NCI-H2107 (cell line): ENCODE measurements around the gene CDK10.
"Not testable (repeated sequence)": the region's sequence is repeated elsewhere in the genome, so short reads cannot be mapped to it uniquely, and the experiment has no call there.

Experiments
- DNase-seq: peaks from one replicate; lab custom pipeline; 2025; lab: John Stamatoyannopoulos, UW

CDK10 gene

GRCh38 chr16:89695875-89696669 lies 9.6 kb downstream of the CDK10 start:
- DNase-seq, result no peak

DNA sequence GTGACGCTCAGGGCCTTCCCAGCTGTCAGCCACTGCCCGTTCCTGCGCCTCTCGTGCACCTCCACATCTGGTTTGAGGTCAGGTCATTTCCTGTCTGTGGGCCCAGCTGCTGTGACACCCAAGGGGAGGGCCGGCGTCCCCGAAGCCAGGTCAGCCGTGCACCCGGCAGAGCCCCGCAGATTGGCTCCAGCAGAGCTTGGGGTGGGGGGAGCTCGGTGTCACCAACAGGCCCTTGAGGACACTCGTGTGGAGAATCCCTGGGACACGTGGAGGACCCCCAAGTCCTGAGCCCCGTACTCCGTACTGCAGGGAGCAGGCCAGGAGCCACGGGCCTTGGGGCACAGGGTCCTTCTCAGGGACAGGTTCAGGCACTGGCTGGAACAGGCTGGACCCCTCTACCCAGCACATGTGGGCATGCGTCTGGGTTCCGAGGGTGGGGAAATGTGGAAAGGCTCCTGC lies 10.2 kb downstream of the CDK10 start:
- no peak for DNase-seq

- peak; percentile 28 for DNase-seq
Observed at GRCh38 chr16:89697161-89697615, 10.7 kb downstream of the CDK10 start.

GRCh38 chr16:89697616-89698331 lies 11.3 kb downstream of the CDK10 start:
- no peak for DNase-seq

DNA sequence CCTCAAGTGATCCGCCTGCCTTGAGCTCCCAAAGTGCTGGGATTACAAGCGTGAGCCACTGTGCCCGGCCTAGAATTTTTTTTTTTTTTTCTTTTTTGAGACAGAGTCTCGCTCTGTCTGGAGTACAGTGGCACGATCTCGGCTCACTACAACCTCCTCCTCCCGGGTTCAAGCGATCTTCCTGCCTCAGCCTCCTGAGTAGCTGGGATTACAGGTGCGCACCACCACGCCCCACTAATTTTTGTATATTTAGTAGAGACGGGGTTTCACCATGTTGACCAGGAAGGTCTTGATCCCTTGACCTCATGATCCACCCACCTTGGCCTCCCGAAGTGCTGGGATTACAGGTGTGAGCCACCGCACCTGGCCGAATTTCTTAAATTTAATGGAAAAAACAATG lies 12.2 kb downstream of the CDK10 start:
- not testable (repeated sequence) for DNase-seq

GRCh38 chr16:89699629-89700099 lies 13.2 kb downstream of the CDK10 start:
- not testable (repeated sequence) for DNase-seq

- peak; percentile 99 for DNase-seq
Observed at GRCh38 chr16:89700100-89700648, 13.7 kb downstream of the CDK10 start.

DNA sequence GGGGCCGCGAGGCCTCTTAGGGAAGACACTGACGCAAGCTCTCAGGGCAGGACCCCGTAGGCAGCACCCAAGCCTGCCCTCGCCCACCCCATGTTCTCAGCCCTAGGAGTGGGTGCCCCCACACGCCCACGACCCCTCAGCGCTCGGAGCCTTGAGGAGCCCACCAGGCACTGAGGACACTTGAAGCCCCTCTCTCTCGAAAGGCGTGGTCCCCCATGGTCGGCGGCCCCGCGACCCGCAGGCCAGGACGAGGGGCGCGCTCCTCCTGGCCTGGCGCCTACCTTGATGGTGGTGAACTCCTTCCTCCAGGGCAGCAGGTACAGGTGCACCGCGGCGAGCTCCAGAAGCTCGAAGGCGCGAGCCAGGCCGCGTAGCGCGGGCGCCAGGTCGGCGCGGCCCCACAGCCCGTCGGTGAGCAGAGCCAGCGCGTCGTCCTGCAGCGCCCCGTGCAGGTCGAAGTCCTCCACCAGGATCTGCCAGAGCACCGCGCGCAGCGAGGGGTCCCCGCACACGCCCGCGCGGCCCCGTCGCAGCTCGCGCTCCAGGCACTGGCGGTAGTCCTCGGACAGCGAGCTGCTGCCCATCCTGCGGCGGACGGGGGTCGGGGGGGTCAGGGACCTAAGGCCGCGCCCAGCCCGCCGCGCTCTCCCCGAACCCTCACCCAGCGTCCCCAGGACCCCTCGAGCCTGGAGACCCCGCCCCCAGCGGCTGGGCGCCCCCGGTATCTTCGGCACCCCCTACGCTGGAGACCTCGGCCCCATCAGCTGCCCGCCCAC lies 14.3 kb downstream of the CDK10 start:
- no peak for DNase-seq

DNA sequence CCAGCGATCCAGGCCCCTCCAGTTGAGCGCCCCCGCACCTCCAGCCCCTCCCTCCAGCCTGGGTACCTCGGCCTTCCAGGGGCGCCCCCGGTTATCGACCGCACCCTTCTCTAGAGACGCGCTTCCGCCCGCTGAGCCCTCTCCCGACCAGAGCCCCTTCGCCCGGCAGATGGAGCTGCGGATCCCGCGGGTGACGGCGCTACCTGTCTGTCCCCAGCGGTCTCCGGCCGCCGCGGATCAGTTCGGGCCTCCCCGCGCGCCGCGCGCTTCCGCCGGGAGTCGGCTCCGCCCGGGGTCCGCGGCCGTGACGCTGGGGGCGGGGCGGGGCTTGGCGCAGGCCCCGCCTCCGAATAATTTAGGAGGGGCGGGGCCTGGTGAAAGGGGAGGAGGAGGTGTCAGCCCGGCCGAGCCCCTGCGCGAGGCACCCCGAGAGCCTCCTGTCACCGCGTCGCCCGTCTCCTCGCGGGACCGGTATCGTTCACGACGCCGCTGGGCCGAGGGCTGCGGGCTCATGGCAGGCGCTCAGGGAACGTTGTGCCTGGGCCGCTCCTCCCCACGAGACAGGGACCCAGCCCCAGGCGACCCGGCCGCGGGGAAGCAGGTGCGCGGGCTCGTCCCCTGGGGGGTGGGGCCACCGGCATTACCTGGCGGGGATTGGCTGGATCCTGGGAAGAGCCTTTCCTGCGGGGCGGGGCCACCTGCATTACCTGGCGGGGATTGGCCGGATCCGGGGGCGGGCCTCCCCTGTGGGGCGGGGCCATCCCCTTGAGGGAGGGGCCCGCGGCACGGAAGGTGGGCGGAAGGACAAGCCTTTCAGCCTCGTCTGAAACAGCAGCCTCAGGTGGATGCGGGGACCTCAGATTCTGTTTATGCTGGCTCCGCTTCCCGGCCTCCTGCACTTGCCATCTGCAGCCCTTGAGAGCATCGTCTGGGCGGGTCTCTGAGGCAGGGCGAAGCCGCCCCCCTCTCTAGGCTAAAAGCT lies 15.2 kb downstream of the CDK10 start, which contains the start of gene SPATA2L:
TSS of gene SPATA2L (minus strand) at position 281 of the 982 bp plus-strand sequence. CDS start 473 bp downstream, outside the sequence.
- peak; percentile 90 for DNase-seq

DNA sequence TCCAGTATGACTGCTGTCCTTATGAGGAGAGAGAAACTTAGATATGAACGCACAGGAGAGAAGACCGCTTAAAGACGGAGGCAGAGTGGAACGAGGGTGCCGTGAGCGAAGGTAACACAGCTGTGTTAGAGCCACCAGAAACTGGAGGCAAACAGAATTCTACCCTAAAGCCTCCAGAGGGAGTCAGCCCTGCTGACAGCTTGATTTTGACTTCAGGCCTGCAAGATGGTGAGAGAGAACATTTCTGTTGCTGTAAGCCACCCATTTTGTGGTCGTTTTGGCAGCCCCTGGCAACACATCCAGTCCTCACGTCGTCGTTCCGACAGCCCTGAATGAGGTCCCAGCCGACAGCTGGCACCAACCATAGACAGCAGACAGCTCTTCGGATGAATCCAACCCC lies 17.8 kb downstream of the CDK10 start:
- no peak for DNase-seq

GRCh38 chr16:89705006-89705405 lies 18.5 kb downstream of the CDK10 start:
- no peak for DNase-seq

DNA sequence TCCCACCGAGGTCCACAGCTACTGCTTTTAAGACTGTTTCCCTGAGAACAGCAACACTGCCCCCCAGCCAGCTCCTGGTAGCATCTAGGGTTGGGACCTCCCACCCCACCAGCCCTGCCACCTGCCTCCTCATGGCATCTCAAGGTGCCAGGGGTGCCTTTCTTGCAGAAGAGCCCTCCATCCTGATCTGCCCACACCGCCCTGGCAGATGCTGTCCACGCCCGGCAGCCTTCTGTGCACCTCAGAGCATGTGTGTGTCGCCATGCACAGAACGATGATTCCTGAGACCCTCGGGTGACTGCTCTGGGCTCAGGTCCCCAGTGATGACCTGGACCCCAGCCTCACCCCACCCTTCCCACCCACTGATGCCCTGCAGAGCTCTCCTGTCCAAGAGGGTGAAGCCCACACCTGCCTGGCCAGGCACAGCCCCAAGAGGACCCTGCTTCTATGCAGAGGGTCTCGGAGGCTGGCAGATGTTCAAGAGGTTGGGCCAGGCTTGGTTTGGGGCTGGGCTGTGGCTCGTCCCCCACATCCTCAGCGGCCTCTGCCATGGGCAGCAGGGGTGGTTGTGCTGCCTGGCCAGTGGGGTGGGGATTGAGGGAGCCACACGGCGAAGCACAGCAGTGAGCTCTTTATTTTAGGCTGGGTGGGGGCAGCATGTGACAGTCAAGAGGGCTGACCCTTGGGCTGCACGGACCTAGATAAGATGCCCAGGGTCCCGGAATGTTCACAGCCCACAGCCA lies 20.2 kb downstream of the CDK10 start:
- no peak for DNase-seq

- DNase-seq, result no peak
Observed at GRCh38 chr16:89707695-89708094, 21.2 kb downstream of the CDK10 start.

GRCh38 chr16:89708481-89708931 lies 22.0 kb downstream of the CDK10 start:
- no peak for DNase-seq

- no peak for DNase-seq
Observed at GRCh38 chr16:89709166-89709565, 22.7 kb downstream of the CDK10 start.

DNA sequence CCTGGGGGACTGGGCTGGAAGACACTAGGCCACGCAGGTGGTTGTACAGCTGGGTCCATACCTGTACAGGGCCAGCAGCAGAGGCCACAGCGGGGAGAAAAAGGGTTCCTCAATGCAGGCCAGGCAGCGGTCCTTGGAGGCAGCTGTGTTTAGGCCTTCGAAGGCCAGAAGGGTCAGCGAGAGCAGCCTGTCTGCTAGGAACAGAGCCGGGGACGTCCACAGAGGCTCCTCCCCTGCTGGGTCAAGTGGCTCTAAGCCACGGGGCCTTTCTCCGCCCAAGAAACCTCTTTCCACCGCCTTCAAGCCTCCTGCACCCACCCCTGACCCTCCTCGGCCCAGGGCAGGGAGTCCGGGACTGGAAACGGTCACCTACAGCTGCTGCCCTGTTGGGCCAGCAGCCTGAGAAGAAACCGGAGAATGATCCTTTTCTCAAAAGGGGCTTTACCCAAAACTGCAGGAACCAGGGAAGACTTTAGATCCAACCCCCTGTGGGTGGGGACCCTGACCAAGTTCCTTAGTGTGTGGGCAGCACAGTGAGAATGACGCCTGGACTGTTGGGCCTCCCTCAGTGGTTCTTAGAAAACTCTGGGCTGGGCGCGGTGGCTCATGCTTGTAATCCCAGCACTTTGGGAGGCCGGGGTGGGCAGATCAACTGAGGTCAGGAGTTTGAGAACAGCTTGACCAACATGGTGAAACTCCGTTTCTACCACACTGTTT lies 23.4 kb downstream of the CDK10 start:
- no peak for DNase-seq

DNA sequence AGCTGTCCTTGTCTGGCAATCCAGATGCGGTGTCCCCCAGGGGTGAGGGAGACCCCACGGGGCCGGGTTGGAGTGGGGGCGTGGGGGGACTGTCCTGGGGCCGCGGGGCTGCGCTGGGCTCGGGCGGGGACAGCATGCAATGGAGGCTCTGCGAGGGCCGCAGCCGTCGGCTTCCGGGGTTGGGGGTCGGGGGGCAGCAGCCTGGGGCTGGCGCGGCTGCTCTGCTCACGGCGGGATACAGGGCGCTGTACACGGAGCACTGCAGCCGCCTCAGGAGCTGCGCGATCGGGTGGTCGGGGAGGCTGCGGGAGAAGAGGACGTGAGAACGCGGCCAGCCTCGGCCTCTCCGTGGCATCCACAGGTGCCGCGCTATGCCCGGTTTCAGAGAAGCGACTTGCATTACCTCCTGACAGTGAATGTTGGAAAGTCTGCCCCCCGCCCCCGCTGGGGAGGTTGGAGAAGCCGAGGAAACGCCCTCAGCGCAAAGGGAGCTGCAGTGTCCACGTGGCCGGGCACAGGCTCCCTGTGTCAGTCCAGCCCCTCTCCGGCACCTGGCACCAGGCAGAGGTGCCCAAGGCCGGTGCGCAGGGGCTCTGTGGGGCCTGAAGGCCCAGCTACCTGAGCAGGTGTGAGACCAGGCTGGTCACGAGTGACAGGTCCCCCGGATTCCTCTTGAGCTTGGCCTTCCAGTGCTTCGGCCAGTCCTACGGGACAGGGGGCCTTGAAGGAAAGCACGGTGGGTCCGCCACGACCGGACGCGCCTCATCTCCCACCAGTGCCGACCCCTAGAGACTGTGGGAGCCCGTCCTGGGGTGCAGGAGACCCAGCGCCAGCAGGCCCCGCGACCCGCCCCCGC lies 24.4 kb downstream of the CDK10 start:
- DNase-seq, result no peak

DNA sequence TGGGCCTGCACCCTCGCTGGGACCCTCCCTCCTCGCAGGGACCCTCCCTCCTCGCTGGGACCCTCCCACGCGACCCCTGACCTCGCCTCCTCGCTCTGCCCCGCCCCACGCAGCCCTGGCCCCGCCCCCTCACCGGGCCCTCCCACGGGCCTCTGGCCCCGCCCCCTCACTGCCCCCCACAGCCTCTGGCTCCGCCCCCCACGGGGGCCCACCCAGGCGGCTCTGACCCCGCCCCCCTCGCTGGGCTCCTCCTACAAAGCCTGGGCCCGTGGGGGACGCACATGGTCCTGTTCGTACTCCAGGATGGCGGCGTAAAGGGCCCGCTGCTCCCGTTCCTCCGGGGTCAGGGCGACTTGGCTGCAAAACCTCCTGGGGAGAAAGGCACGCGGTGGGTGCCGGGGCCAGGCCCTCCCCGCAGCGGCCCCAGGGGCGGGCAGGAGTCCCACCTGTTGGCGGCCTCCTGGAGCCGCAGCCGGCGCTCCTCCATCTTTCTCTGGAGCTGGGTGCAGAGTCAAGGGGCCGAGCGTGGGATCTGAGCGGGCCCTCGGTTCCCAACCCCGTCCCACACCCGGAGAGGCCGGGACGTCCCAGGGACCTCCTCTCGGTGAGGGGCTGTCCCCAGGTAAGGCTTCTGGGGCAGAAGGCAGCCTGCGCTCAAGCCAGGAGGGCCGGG lies 25.2 kb downstream of the CDK10 start:
- no peak for DNase-seq
